Endothelial cell of umbilical vein (primary cell): ENCODE measurements around the gene TCF25.

Source experiments
- CTCF ChIP-seq, 2 donors: IDR thresholded peaks; 1 replicate in 1 of 2; 2 replicates in 1 of 2; pipeline ENCODE4 v1.5.1; 2011; ENCODE audit warnings: low read length in 2 of 2, mild to moderate bottlenecking in 2 of 2, moderate library complexity in 2 of 2, control low read depth in 1 of 2, inconsistent platforms in 1 of 2, low read depth in 1 of 2; ENCODE audit not compliant: insufficient read depth in 1 of 2; ENCODE audit errors: extremely low read depth in 1 of 2
- EZH2 ChIP-seq: IDR thresholded peaks from 2 replicates; pipeline ENCODE4 v1.6.1; 2012; ENCODE audit warnings: borderline replicate concordance, low read depth, mild to moderate bottlenecking, moderate library complexity, low read length, inconsistent platforms; ENCODE audit not compliant: severe bottlenecking
- FOS ChIP-seq: IDR thresholded peaks from 2 replicates; pipeline ENCODE4 v1.6.1; 2011; ENCODE audit warnings: mild to moderate bottlenecking, low read length, moderate library complexity, borderline replicate concordance; ENCODE audit not compliant: insufficient read depth
- GATA2 ChIP-seq: IDR thresholded peaks from 2 replicates; pipeline ENCODE4 v1.7.0; 2011; ENCODE audit warnings: low read depth, mild to moderate bottlenecking, moderate library complexity, mixed read lengths, low read length; ENCODE audit not compliant: insufficient read length, insufficient read depth
- JUN ChIP-seq: IDR thresholded peaks from 2 replicates; pipeline ENCODE4 v1.6.1; 2011; ENCODE audit warnings: borderline replicate concordance, low read depth; ENCODE audit not compliant: insufficient read length, insufficient read depth
- MAX ChIP-seq: IDR thresholded peaks from 2 replicates; pipeline ENCODE4 v1.6.1; 2011; ENCODE audit not compliant: insufficient read depth, insufficient read length
- MYC ChIP-seq: IDR thresholded peaks from one replicate; pipeline ENCODE4 v1.6.1; 2011; ENCODE audit warnings: mild to moderate bottlenecking, low read depth, low read length
- POLR2A ChIP-seq: IDR thresholded peaks from 2 replicates; pipeline ENCODE4 v1.6.1; 2012; ENCODE audit warnings: low read depth, mild to moderate bottlenecking, control low read depth, low read length
- POLR2AphosphoS5 ChIP-seq: IDR thresholded peaks from 2 replicates; pipeline ENCODE4 v1.6.1; 2012; ENCODE audit warnings: low read depth, mild to moderate bottlenecking, control low read depth, low read length, moderate library complexity; ENCODE audit not compliant: insufficient read depth

GRCh38 chr16:89898201-89898967 lies 25.0 kb downstream of the TCF25 start:
- TF ChIP-seq POLR2AphosphoS5 (no peak), CTCF (IDR thresholded peaks at IDR 0.05; ENCODE audit: extremely low read depth in 1 of 2, insufficient read depth in 1 of 2, low read depth in 1 of 2, low read length in 2 of 2) (no peak), FOS (no peak), EZH2 (no peak), POLR2A (no peak), GATA2 (no peak), MAX (no peak), MYC (no peak), JUN (no peak)
